ENCODE results near the gene SCYGR6.

- TF ChIP-seq, protein P1, sequence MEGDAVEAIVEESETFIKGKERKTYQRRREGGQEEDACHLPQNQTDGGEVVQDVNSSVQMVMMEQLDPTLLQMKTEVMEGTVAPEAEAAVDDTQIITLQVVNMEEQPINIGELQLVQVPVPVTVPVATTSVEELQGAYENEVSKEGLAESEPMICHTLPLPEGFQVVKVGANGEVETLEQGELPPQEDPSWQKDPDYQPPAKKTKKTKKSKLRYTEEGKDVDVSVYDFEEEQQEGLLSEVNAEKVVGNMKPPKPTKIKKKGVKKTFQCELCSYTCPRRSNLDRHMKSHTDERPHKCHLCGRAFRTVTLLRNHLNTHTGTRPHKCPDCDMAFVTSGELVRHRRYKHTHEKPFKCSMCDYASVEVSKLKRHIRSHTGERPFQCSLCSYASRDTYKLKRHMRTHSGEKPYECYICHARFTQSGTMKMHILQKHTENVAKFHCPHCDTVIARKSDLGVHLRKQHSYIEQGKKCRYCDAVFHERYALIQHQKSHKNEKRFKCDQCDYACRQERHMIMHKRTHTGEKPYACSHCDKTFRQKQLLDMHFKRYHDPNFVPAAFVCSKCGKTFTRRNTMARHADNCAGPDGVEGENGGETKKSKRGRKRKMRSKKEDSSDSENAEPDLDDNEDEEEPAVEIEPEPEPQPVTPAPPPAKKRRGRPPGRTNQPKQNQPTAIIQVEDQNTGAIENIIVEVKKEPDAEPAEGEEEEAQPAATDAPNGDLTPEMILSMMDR (IDR thresholded peaks at IDR 0.05), result no peak
- TF ChIP-seq EP300 (IDR thresholded peaks at IDR 0.05), result no peak
- no peak for TF ChIP-seq POLR2A (IDR thresholded peaks at IDR 0.05)
Measured at GRCh38 chr2:227674485-227674884, 50.1 kb downstream of the SCYGR6 start.

Measured in ovary (tissue), 3 donors.